Panc1 (cell line): ENCODE measurements around the gene LLPH. TPM values are rescaled to one million over a fixed set of nuclear protein-coding genes. Genes with fewer than 3 reads are reported as not detected.

Source experiments
- ATAC-seq: fragments of 200-7000 bp; cut with Tn5 transposase; 2 replicates; pipeline ENCODE4 v1.9.1; 2020; ENCODE audit warnings: mild to moderate bottlenecking, moderate library complexity
- BruUV-seq: library from RNA; stranded (reverse); fragments of 400-500 nt; replicated peaks from 2 replicates; lab custom pipeline; 2021; lab: Mats Ljungman, UMichigan
- CTCF ChIA-PET: fragments of 300-600 bp; sonication (Branson Sonifier 250); formaldehyde crosslinking; loops from one replicate; lab custom pipeline; 2022; ENCODE audit warnings: antibody characterized with exemption; lab: Charles Lee
- POLR2A ChIA-PET: fragments of 300-600 bp; sonication (Branson Sonifier 250); formaldehyde crosslinking; loops from one replicate; lab custom pipeline; 2022; ENCODE audit warnings: antibody characterized with exemption; lab: Charles Lee
- DNase-seq: peaks from one replicate; pipeline ENCODE4 v3.0.0-alpha.2; 2010; ENCODE audit warnings: low read depth, low spot score
- H3K27ac ChIP-seq: 2 replicates; pipeline ENCODE4 v1.5.1; 2011; ENCODE audit warnings: mild to moderate bottlenecking, low read length, inconsistent platforms
- H3K27me3 ChIP-seq: fragments of 200-500 bp; sonication (Bioruptor generic); 2 replicates; pipeline ENCODE4 v1.6.0; 2014; ENCODE audit warnings: low read length, inconsistent platforms; ENCODE audit not compliant: control insufficient read depth, insufficient read depth
- H3K36me3 ChIP-seq: fragments of 200-500 bp; sonication (Bioruptor generic); 2 replicates; pipeline ENCODE4 v1.5.1; 2014; ENCODE audit warnings: inconsistent platforms, mild to moderate bottlenecking, low read length, moderate library complexity; ENCODE audit not compliant: control insufficient read depth, insufficient read depth
- H3K4me1 ChIP-seq: 2 replicates; pipeline ENCODE4 v1.5.1; 2011; ENCODE audit warnings: inconsistent platforms, mild to moderate bottlenecking, low read length, moderate library complexity; ENCODE audit not compliant: control insufficient read depth, insufficient read depth
- H3K4me3 ChIP-seq, 2 experiments: 2 replicates each; pipeline ENCODE4 v1.5.1; 2011 to 2012; ENCODE audit warnings: low read depth in 2 of 2, low read length in 2 of 2, mild to moderate bottlenecking in 2 of 2, inconsistent platforms in 1 of 2, moderate library complexity in 1 of 2
- H3K9me3 ChIP-seq: fragments of 200-500 bp; sonication (Bioruptor generic); 2 replicates; pipeline ENCODE4 v1.5.1; 2014; ENCODE audit warnings: low read depth, mild to moderate bottlenecking, inconsistent platforms, low read length, moderate library complexity; ENCODE audit not compliant: control insufficient read depth, insufficient read depth
- CTCF ChIP-seq: fragments of 450-650 bp; IDR thresholded peaks from 2 replicates; pipeline ENCODE4 v1.5.1; 2017; ENCODE audit warnings: mild to moderate bottlenecking
- POLR2AphosphoS5 ChIP-seq: IDR thresholded peaks from 2 replicates; pipeline ENCODE4 v1.6.1; 2012; ENCODE audit warnings: mild to moderate bottlenecking, low read depth, low read length, moderate library complexity
- REST ChIP-seq, 2 experiments: IDR thresholded peaks; 2 replicates each; pipeline ENCODE4 v1.6.1; 2011 to 2012; ENCODE audit warnings: low read depth in 2 of 2, control low read depth in 1 of 2, low read length in 1 of 2, mild to moderate bottlenecking in 1 of 2, moderate library complexity in 1 of 2; ENCODE audit not compliant: insufficient read depth in 1 of 2
- SIN3A ChIP-seq: IDR thresholded peaks from 2 replicates; pipeline ENCODE4 v1.6.1; 2012; ENCODE audit warnings: low read depth, mild to moderate bottlenecking, low read length, moderate library complexity, borderline replicate concordance; ENCODE audit not compliant: insufficient read depth
- TCF7L2 ChIP-seq: IDR thresholded peaks from 2 replicates; pipeline ENCODE4 v1.6.1; 2011; ENCODE audit warnings: mild to moderate bottlenecking, low read depth, low read length, inconsistent platforms
- in situ Hi-C: cut with HindIII; loops from 2 replicates; pipeline ENCODE4 v1.10.0; 2016; ENCODE audit warnings: low sequenced_read_pairs, low pct_unique_long_range_greater_than_20kb
- intact Hi-C: fragments of 100-400 bp; cut with micrococcal nuclease; formaldehyde crosslinking; loops from one replicate; pipeline ENCODE4 v1.10.0; 2022; ENCODE audit not compliant: unreplicated experiment
- total RNA-seq: library from RNA; stranded (reverse); gene quantifications from one replicate; pipeline ENCODE4 v1.2.1, GENCODE V29; 2021; ENCODE audit not compliant: unreplicated experiment

LLPH gene
- total RNA-seq, 1 experiment from 2014 or later, result 40.5 TPM

GRCh38 chr12:66080791-66081190 is 49.8 kb downstream of the LLPH start:
- Histone ChIP-seq H3K4me3 (no peak overlapping the region), H3K27ac (no peak overlapping the region), H3K27me3 (no peaks in the 10 kb centered on the region), H3K36me3 (no peaks in the 10 kb centered on the region), H3K9me3 (peaks cover 10% of the 10 kb centered on the region; the same call in 1 of the 2 replicates), H3K4me1 (no peaks in the 10 kb centered on the region)
- TF ChIP-seq TCF7L2, result no peak
- no peak for TF ChIP-seq SIN3A
- no peak for TF ChIP-seq REST (IDR thresholded peaks at IDR 0.05; ENCODE audit: insufficient read depth in 1 of 2, low read depth in 2 of 2, low read length in 1 of 2)
- TF ChIP-seq CTCF, result no peak
- TF ChIP-seq POLR2AphosphoS5, result no peak
- DNase-seq (no peak), ATAC-seq (no peak)
- intact Hi-C loops, result loop anchor here (10.0 kb wide), 1 partner anchor 776 kb away; no protein-coding TSS in a partner anchor
- in situ Hi-C loops, result no loop called here
- ChIA-PET POLR2A (no interaction called here), CTCF (no interaction called here)
- no TSS peak for BruUV-seq

- intact Hi-C loops (no loop called here), in situ Hi-C loops (no loop called here)
- no peak overlapping the region for H3K4me3 ChIP-seq
- H3K27me3 ChIP-seq, result no peaks in the 10 kb centered on the region
- H3K36me3 ChIP-seq, result no peaks in the 10 kb centered on the region
- ATAC-seq (no peak), DNase-seq (no peak)
- no peak overlapping the region for H3K27ac ChIP-seq
- BruUV-seq, result no TSS peak
- H3K4me1 ChIP-seq, result peaks cover 2% of the 10 kb centered on the region; the same call in 1 of the 2 replicates
- TF ChIP-seq CTCF, result no peak
- no peak for TF ChIP-seq TCF7L2
- no peak for TF ChIP-seq POLR2AphosphoS5
- no peak for TF ChIP-seq SIN3A
- TF ChIP-seq REST (IDR thresholded peaks at IDR 0.05; ENCODE audit: insufficient read depth in 1 of 2, low read depth in 2 of 2, low read length in 1 of 2), result no peak
- ChIA-PET CTCF (no interaction called here), POLR2A (no interaction called here)
- no peaks in the 10 kb centered on the region for H3K9me3 ChIP-seq
These were observed 53.0 kb downstream of the LLPH start for GRCh38 chr12:66077542-66077941.
